GM21447 (cell line): Measurements from ENCODE around the gene RFFL.
"Not testable (repeated sequence)": the region's sequence is repeated elsewhere in the genome, so short reads cannot be mapped to it uniquely, and the experiment has no call there.

Experiments used
- ATAC-seq: cut with Tn5 transposase; IDR thresholded peaks from one replicate; pipeline ENCODE4 v1.9.1; 2021; ENCODE audit not compliant: unreplicated experiment

The RFFL gene, protein sequence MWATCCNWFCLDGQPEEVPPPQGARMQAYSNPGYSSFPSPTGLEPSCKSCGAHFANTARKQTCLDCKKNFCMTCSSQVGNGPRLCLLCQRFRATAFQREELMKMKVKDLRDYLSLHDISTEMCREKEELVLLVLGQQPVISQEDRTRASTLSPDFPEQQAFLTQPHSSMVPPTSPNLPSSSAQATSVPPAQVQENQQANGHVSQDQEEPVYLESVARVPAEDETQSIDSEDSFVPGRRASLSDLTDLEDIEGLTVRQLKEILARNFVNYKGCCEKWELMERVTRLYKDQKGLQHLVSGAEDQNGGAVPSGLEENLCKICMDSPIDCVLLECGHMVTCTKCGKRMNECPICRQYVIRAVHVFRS

DNA sequence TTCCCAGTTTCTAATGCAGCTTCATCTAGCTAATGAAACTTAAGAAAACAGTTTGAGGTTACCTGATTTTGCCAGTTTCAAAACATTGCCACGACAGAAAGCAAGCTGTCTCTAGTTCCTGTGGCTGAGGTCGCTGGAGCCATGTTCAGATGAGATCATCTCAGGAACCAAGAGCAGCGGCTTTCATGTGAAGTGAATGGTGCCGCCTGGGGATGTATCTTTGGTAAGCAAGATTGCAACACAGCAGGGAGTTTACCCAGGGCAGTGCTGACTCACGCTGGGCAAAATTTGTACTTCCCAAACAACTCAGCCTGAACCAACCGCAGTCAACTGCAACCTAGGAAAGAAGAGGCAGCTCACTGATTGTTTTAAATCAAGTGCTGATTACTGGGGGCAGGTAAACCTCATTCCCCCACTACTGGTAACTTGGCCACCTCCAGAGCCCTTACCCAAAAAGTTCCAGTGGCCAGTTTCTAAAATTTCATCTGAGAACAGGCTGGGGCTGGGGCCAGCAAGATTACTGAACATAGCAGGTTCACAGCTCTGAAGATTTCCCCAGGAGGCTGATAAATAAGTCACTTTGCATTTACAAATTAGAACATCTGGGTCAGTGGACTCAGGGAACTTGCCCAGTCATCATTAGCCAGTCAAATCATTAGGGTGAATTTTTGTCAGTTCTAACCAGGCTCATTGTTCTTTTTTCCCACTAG is at the start of gene RFFL:
Gene RFFL, minus strand, starts transcription at position 194 of the 710 bp plus-strand sequence. CDS start 37,154 bp downstream, outside the sequence.
- ATAC-seq = peak; percentile 87

DNA sequence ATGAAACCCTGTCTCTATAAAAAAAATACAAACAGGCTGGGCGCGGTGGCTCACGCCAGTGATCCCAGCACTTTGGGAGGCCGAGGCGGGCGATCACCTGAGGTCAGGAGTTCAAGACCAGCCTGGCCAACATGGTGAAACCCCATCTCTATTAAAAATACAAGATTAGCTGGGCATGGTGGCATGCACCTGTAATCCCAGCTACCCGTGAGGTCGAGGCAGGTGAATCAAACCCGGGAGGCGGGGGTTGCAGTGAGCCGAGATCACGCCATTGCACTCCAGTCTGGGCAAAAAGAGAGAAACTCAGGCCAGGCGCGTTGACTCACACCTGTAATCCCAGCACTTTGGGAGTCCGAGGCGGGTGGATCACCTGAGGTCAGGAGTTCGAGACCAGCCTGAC is 47.3 kb upstream of the RFFL start:
- ATAC-seq = not testable (repeated sequence)

DNA sequence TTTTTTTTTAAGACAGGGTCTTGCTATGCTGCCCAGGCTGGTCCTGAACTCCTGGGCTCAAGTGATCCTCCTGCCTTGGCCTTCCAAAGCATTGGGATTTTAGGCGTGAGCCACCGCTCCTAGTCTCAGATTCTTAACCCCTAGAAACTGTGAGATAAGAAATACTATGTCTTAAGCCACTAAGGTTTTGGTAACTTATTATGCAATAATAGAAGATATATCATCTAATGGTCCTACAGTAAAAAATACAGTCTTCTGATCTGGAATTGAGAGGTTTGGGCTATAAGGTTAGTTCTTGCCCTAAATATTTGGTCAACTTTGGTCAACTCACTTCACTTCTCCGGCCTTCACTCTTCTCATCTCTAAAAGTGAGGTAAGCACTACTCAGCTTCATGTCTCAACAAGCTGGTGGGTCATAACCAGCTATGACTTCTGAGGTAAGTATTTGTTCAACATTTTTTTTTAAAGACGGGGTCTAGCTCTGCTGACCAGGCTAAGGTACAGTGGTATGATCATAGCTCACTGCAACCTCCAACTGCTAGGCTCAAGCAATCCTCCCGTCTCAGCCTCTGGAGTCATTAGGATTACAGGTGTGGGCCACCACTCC is 41.4 kb upstream of the RFFL start:
- no peak for ATAC-seq

DNA sequence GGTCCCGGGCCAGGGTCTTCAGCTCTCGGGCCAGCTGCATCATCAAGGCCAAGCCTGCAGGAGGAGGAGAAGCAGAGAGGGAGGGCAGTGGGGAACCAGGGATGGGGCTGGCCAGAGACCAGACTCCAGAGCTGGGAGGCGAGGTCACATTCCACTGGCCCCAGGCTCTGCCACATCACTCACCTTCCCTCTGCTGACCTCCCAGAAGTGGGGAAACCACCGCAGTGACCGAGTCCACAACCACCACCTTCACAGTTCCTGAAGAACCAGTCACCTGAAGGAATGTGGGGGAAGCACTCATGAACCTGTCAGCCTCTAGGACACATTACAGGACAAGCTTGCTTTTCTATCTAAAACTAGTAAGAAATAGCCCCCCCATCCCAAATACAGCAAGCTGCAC is 39.8 kb upstream of the RFFL start:
- ATAC-seq = no peak

DNA sequence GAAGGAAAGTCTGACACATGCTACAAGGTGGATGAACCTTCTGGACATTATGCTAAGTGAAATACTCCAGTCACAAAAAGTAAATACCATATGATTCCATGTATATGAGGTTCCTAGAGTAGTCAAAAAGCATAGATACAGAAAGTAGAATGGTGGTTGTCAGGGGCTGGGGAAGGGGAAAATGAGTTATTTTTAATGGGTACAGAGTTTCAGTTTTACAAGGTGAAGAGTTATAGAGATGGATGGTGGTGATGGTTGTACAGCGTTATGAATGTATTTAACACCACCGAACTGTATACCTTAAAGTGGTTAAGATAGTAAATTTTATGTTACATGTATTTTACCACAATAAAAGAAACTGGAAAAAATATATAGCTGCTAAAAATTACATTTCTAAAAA is 38.2 kb upstream of the RFFL start:
- no peak for ATAC-seq

DNA sequence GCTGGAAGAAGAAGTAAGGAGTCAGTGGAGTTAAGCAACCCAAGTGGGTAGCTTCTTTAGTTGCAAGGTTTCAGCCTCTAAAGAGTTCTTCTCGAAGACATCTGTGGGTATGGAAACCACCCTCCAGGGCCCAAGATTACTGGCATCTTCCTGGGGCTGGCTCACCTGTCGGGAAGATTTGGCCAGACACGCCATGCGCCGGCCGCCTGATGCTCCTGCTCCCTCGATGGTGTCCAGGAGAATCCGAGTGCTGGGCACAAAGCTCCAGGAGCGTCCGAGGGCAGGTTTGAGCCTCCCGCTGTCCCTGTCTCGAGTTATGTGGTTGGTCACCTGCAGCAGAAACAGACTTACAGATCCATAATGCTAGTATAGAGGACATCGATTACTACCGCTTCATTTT is 37.5 kb upstream of the RFFL start:
- no peak for ATAC-seq

DNA sequence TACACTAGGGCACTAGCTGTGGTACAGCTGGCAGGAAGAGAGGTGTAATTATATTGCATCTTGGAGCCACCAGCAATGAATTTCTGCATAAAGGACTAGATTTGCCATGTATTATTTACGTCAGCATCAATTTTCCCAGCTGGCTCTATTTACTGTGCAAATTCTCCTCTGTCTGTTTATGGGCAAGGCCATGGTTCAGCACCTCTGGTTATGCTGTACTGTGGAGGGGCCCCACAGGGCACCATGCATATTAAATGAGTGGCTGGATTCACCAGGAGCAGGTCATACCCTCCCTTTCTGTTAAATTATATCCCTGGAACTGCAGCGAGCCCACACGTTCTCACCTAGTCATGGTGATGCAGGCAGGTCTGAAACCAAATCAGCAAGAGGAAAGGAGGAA is 36.4 kb upstream of the RFFL start:
- no peak for ATAC-seq

DNA sequence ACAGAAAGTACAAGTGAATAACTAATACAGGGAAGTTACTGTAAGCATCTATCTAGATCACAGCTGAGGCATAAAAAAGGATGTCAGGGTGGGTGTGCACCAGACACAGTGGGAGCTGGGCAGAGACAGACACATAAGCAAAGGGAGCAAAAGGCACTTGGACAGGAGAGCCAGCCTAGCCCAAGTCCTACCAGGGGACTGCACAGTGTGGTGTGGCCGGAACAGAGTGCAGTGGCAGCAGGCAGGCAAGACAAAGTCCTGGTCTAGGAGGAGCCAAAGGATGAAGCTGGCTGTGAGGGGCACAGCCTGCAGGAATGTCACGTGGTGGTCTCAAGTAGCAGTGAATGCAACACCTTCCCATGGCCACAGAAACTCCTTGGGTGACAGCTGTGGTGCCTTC is 34.3 kb upstream of the RFFL start:
- ATAC-seq = no peak

DNA sequence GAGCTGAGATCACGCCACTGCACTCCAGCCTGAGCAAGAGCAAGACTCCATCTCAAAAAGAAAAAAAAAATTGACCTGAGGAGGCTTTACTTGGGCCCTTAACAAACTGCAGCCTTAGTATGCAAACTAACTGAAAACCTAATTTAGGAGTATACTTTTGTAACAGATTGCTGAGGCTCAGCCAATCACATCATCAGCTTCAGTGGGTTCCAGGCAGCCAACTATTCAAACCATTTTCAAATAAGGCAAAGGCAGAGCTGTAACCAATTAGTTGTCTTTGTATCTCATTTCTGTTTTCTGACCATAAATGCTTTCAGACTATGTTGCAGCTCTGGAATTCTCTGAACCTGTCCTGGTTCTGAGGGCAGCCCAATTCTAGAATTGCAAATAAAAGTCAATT is 32.2 kb upstream of the RFFL start:
- ATAC-seq = no peak

DNA sequence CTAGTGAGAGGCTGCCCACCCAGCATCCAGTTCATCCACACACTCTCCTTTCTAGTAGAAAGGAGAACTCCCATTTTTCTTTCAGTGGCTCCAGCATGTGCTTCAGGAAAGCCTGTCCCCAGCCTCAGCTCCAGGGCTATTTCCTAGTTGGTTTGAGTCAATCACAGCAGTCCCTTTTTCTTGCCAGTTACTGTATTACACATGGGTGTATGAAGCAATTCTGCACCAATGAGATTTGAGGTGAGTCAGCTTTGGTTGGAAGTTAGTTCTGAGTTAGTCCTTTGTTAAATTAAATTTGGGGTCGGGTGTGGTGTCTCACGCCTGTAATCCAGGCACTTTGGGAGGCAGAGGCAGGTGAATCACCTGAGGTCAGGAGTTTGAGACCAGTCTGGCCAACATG is 31.4 kb upstream of the RFFL start:
- no peak for ATAC-seq

DNA sequence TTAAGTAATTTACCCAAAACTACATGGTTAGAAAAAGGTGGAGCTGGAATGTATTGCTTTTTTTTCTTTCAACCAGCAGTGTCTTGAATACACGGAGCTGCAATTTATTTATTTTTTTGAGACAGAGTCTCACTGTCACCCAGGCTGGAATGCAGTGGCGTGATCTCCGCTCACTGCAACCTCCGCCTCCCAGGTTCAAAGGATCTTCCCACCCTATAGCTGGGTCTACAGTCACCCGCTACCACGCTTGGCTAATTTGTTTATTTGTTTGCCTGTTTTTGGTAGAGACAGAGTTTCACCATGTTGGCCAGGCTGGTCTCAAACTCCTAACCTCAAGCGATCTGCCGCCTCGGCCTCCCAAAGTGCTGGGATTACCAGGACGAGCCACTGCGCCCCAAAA is 27.2 kb upstream of the RFFL start:
- not testable (repeated sequence) for ATAC-seq

DNA sequence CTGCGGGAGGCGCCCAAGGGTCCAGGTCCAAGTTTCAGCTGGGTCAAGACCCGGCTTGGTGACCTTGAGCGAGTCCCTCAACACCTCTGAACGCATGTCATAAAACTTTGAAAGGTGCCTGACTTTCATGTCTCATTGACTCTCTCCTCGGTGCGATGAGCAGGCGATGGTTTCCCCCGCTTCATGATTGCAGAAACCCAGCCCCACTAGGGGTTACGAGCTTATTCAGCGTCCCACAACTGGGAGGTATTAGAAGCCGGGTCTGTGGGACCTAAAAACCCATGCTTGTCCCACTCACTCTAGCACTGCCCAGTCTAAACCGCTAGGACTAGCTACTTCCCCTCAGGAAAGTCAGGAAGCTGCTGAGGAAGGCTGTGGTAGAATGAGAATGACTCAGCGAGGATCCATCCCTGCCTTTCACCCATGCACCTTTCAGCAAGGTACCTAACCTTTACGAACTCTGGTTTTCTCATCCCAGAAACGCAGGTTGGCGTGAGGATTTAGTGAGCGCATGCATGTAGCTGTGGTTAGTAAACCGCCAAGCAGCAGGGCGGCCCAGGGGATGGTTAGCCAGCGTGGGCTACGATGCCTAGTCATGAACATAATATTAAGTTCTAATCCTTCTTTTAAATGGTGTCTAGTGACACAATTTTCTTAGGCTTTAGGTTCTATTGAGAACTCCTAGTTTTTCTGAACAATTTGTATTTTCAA is 26.2 kb upstream of the RFFL start:
- ATAC-seq = peak; percentile 11

DNA sequence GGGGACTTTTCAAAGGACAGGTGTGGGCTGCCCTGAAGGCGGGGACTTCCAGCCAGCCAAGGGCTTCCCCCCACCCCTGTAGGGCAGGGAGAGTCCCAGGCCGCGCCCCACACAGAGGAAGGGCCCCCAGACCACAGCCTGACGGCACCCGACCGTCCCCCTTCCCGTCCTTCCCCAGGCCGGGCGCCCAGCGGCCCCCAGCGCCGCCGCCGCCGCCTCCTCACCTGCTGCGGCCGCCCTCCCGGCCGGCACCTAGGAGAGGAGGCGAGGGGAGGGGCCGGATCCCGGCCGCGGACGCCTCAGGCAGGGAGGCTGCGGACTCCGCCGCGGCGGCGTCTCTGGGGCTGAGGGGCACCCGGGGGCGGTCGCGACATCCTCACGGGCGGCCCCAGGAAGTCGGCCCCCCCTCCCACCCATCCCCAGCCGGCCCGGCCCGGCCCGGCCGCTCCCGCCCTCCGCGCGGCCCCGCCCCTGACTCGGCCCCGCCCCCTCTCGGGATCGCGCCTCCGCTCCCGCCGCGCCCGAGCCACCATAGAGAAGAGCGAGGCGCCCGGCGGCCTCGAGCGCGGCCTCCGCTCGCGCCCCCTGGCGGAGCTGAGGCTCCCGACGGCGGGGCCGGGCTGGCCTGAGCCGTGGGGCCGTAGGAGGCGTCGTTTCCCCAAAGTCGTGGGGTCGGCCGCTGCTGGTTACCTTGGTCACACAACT is 25.5 kb upstream of the RFFL start:
- ATAC-seq = peak; percentile 62

DNA sequence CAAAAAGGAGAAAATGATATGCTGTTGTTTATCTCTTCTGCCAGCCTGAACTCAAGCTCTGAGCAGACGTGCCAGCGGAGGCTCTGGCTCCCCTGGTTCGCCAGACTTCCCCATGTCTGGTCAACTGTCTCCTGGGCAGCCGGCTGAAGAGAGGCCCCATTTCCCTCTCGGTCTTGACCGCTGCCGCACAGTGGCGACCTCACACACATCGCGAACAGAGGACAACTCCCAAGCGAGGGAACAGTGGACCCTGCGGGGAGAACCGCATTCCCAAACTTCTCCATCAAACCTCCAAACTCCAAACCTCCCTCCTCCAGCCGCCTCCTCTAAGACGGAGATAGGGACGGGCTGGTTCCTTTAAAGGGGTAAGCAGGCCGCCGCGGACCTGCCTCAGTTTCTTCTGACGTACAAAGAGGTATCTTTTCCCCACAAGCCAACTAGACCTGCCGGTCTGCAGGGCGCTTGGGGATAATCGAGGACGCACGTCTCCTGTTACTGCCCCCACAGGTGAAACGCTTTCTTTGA is 24.9 kb upstream of the RFFL start:
- peak; percentile 17 for ATAC-seq

DNA sequence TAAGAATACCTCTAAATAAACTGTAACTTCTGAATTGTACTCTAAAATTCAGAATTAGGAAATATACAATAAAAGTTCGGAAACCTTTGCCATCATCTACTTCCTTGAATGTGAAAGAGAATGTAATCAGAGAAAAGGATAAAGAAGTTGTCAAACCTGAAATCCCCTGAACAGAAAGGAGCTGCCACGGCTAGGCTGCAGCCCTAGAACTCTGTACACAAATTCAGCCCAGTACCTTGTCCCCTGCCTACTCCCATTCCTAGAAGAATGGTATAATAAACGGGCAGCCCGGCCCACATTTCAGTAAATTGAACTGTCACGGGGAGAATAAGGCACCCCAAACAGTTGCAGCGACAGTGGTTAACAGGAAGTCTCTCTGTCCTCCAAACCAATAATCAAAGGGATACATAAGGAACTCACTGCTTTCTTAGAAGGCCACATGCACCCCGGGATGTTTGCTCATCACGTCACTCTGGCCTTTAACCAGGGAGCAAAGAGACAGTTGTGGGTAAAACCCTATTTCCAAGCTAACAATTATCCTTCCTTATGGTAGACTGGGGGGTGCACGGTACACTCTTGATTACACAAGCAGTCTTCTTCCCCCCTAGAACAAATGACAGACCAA is 24.3 kb upstream of the RFFL start:
- no peak for ATAC-seq

DNA sequence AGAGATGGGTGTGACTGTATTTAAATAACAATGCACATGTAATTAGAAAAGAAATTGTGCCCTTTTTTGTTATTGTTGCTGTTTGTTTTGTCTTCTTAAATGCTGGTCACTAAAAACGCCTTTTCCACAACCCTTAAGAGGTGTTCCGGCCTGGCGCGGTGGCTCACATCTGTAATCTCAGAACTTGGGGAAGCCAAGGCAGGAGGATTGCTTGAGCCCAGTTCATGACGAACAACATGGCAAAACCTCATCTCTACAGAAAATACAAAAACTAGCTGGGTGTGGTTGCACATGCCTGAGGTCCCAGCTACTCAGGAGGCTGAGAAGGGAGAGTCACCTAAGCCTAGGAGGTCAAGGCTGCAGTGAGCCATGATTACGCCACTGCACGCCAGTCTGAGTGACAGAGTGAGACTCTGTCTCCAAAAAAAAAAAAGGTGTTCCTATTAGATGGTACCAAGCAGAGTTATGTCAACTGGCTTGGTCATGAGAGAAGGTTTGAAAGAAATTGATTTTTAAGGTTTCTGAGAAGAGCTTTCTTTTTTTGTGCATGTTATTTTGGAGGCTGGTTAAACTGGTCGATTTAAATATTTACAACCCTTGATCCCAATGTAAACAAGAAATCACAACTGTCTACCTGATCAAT is 23.5 kb upstream of the RFFL start:
- ATAC-seq = no peak

DNA sequence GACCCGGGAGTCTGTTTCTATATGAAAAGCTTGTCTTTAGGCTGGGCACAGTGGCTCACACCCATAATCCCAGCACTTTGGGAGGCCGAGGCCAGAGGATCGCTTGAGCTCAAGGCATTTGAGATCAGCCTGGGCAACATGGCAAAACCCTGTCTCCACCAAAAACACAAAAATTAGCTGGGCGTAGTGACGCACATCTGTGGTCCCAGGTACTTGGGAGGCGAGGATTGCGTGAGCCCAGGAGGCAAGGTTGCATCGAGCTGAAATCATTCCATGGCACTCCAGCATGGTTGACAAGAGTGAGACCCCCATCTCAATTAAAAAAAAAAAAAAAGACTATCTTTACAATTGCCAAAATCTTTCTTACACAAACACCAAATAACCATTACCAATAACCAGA is 22.7 kb upstream of the RFFL start:
- ATAC-seq = no peak

DNA sequence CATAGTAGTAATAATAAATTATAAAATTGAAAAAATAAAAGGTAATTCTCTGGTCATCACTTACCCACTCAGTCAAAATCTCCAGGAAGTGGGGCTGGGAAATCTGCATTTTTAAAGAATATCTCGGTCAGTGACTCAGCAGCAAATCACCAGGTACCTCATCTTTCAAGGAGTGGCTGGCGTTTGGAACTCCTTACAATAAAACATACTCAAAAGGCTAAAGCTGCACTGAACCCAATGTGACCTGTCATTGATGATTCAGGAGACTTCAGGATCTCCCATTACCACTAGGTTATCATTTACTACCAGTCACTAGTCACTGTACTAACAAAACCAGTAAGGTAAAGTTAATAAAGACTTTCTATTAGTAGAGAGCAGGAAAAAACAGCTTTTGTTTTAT is 21.5 kb upstream of the RFFL start:
- ATAC-seq = no peak

DNA sequence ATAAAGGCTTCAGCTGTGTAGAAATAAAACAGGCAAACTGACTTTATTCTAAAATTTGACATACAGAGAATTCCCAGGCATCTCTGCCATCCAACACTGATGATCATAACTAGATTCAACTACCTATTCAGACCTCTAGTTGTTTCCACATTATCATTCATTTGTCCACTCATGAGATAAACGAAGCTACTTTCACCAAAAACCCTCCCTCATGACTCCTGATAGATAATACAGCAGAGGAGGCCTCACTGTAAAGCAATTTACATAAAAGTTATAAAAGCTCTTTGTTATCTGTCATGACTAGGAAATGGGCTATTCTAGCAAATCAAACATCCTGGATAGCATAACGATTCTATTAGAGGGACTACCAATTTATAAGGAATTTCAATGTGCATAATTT is 19.6 kb upstream of the RFFL start:
- ATAC-seq = no peak
